Tibial artery (tissue), 4 donors: ENCODE results near the gene MYOG.

Experiments used
- DNase-seq, 2 donors: peaks; one replicate each; pipeline ENCODE4 v3.0.0-alpha.2; 2019
- H3K27ac ChIP-seq, 2 donors: fragments of 200-600 bp; sonication (generic) in 1 of 2; 1 replicate in 1 of 2; 2 replicates in 1 of 2; pipeline ENCODE4 v1.5.1; 2018 to 2019; ENCODE audit warnings: mild to moderate bottlenecking in 1 of 2
- H3K27me3 ChIP-seq, 2 donors: fragments of 200-600 bp; sonication (generic) in 1 of 2; one replicate each; pipeline versions ENCODE4 v1.5.1 to v1.6.0; 2016 to 2019
- H3K36me3 ChIP-seq, 3 donors: fragments of 200-600 bp; sonication (generic) in 2 of 3; one replicate each; pipeline ENCODE4 v1.5.1; 2016 to 2019; ENCODE audit warnings: mild to moderate bottlenecking in 2 of 3
- H3K4me1 ChIP-seq, 4 donors: fragments of 200-600 bp; sonication (generic) in 2 of 4; 1 replicate in 3 of 4; 2 replicates in 1 of 4; pipeline ENCODE4 v1.5.1; 2016 to 2019
- H3K4me3 ChIP-seq, 2 donors: fragments of 200-600 bp; sonication (generic) in 1 of 2; 1 replicate in 1 of 2; 2 replicates in 1 of 2; pipeline ENCODE4 v1.5.1; 2018 to 2019; ENCODE audit warnings: mild to moderate bottlenecking in 2 of 2
- H3K9me3 ChIP-seq, 3 donors: fragments of 200-600 bp; sonication (generic) in 1 of 3; one replicate each; pipeline ENCODE4 v1.5.1; 2016 to 2019
- CTCF ChIP-seq, 2 experiments: fragments of 200-600 bp in 1 of 2; fragments of 450-650 bp in 1 of 2; IDR thresholded peaks; one replicate each; pipeline ENCODE4 v1.5.1; 2017 to 2019; ENCODE audit warnings: antibody characterized with exemption in 2 of 2, mild to moderate bottlenecking in 1 of 2, moderate library complexity in 1 of 2
- intact Hi-C: fragments of 100-400 bp; cut with DNase I; formaldehyde crosslinking; loops from one replicate; pipeline ENCODE4 v1.15.0; 2023; ENCODE audit warnings: low total_unique reads

MYOG gene

GRCh38 chr1:203077367-203077766, 8.4 kb downstream of the MYOG start:
- Histone ChIP-seq H3K4me1 (peaks cover 0 to 6% (median 0%) of the 10 kb centered on the region in 4 donors), H3K4me3 (no peak overlapping the region), H3K27ac (no peak overlapping the region), H3K9me3 (no peaks in the 10 kb centered on the region), H3K27me3 (peaks cover 0 to 44% of the 10 kb centered on the region in 2 donors), H3K36me3 (no peaks in the 10 kb centered on the region)
- intact Hi-C loops, result no loop called here
- DNase-seq, result no peak
- TF ChIP-seq CTCF (IDR thresholded peaks at IDR 0.05), result no peak

DNA sequence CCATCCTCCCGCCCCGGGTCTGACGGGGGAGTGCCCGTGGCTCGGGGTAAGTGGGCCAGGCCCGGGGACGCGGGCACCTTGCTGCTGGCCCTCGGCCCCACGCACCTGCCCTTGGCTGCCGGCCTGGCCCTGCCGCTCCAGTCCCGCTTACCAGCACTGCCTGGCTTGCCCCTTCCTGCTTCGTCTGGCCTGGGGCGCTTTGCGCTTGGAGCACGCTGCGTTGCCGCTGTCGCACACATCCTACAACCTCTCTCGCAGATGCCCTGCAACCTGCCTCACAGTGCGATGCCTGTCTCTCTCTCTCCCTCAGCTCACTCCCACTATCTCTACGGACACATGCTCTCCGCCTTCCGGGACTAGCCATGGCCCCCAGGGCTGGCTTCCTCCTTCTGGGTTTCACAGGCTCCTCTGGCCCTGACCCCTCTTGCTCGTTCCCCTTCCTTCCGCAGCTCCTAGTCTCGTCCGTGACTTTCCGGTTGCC, 9.7 kb downstream of the MYOG start:
- intact Hi-C loops, result no loop called here
- H3K4me1 ChIP-seq, result peaks cover 0 to 6% (median 0%) of the 10 kb centered on the region in 4 donors
- H3K27ac ChIP-seq, result no peak overlapping the region
- peaks cover 0 to 33% of the 10 kb centered on the region in 2 donors for H3K27me3 ChIP-seq
- no peaks in the 10 kb centered on the region for H3K36me3 ChIP-seq
- H3K4me3 ChIP-seq, result peak overlapping the region; percentile 20 to 36
- peak in 1 of 2 donors; percentile 41 for DNase-seq
- no peak for TF ChIP-seq CTCF (IDR thresholded peaks at IDR 0.05)
- H3K9me3 ChIP-seq, result no peaks in the 10 kb centered on the region

DNA sequence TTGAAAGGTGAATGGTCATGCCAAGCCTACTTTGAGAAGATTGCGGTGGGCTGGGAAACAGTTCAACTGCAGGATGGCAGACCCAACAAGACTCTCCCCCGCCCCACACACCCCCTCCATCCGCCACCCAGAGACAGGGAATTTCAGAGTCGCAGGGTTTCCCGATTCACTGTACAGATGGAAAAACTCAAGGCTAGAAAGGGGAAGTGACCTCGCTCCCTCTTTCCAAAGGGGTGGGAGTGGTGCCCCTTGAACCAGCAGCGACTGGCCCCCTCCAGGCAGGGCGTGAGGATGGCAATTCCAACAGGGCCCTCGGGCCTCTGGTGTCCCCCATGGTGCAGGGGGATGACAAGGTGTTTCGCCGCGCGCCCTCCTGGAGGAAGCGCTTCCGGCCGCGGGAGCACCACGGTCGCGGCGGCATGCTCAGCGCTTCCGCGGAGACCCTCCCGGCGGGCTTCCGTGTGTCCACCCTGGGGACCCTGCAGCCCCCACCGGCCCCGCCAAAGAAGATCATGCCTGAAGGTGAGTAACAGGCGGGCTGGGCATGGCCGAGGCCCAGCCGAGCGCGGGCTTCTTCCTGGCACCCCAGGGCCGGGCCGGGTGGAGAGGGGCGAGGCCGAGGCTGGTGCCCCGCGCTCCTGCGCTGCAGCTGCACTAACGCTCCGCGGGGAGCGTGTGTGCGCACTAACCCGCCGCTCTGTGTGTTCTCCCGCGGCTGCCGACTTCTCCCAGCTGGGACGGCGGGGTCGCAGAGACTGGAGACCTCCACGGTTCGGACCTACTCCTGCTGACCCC, 10.4 kb downstream of the MYOG start:
- DNase-seq, result no peak
- peaks cover 0 to 6% (median 0%) of the 10 kb centered on the region in 4 donors for H3K4me1 ChIP-seq
- H3K36me3 ChIP-seq, result no peaks in the 10 kb centered on the region
- no peak overlapping the region for H3K27ac ChIP-seq
- peak overlapping the region; percentile 20 to 36 for H3K4me3 ChIP-seq
- H3K9me3 ChIP-seq, result no peaks in the 10 kb centered on the region
- TF ChIP-seq CTCF (IDR thresholded peaks at IDR 0.05), result no peak
- peaks cover 0 to 30% of the 10 kb centered on the region in 2 donors for H3K27me3 ChIP-seq
- intact Hi-C loops, result no loop called here

DNA sequence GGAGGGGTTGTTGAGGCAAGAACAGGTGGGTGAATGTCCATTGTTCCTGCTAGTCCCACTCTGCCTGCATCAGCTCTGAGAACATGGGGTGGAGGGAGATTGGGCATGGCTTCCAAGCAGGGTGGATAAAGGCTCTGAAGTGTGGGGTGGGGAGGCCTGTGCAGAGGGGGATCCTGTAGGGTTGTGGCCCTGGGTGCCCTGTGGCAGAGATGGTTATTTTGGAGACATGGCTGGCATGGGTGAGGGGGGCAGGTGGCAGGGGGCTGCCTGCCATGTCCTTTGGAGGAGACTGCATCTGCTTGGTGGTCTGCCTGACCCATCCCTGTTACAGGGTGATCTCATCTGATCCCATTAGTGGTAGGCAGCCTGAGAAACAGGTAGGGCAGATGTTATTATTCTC, 11.2 kb downstream of the MYOG start:
- Histone ChIP-seq H3K27ac (no peak overlapping the region), H3K36me3 (no peaks in the 10 kb centered on the region), H3K4me3 (no peak overlapping the region), H3K9me3 (no peaks in the 10 kb centered on the region), H3K27me3 (peaks cover 0 to 28% of the 10 kb centered on the region in 2 donors), H3K4me1 (peaks cover 0 to 8% (median 5%) of the 10 kb centered on the region in 4 donors)
- TF ChIP-seq CTCF (IDR thresholded peaks at IDR 0.05), result no peak
- intact Hi-C loops, result no loop called here
- no peak for DNase-seq

- Histone ChIP-seq H3K27me3 (peaks cover 0 to 28% of the 10 kb centered on the region in 2 donors), H3K27ac (no peak overlapping the region), H3K4me3 (no peak overlapping the region), H3K4me1 (peaks cover 0 to 18% (median 15%) of the 10 kb centered on the region in 4 donors), H3K36me3 (no peaks in the 10 kb centered on the region), H3K9me3 (no peaks in the 10 kb centered on the region)
- intact Hi-C loops, result no loop called here
- TF ChIP-seq CTCF (IDR thresholded peaks at IDR 0.05), result no peak
- no peak for DNase-seq
Observed at GRCh38 chr1:203073469-203073868, 12.3 kb downstream of the MYOG start.
